SK-N-SH (cell line): Measurements from ENCODE around the gene NT5DC2. TPM values are rescaled to one million over a fixed set of nuclear protein-coding genes. Genes with fewer than 3 reads are reported as not detected.

Experiments
- CTCF ChIA-PET: fragments of 300-600, 350-600 bp; formaldehyde crosslinking; extraction: SDS; loops from one replicate; lab custom pipeline; 2021; lab: Yijun Ruan, JAX
- POLR2A ChIA-PET: fragments of 350-600 bp; sonication (Branson Sonifier 250); formaldehyde crosslinking; extraction: SDS; loops from one replicate; lab custom pipeline; 2020; ENCODE audit warnings: antibody characterized with exemption, inconsistent platforms; lab: Yijun Ruan, JAX
- DNase-seq: peaks from one replicate; pipeline ENCODE4 v3.0.0; 2012
- H2AFZ ChIP-seq: fragments of 200-600 bp; sonication (generic); 2 replicates; pipeline ENCODE4 v1.8.1; 2016; ENCODE audit warnings: antibody characterized with exemption, mild to moderate bottlenecking, low read depth
- H3F3A ChIP-seq: fragments of 200-600 bp; sonication (generic); replicated peaks from 2 replicates; pipeline ENCODE3; 2016; ENCODE audit warnings: antibody characterized with exemption, mild to moderate bottlenecking; ENCODE audit not compliant: insufficient read depth
- H3K27ac ChIP-seq, 2 experiments: fragments of 200-500 bp in 1 of 2; fragments of 200-600 bp in 1 of 2; sonication (Bioruptor generic) in 1 of 2; sonication (generic), shearing (Covaris generic) in 1 of 2; 2 replicates each; pipeline versions ENCODE4 v1.5.1 to v1.6.1; 2014 to 2016; ENCODE audit warnings: low read depth in 2 of 2, inconsistent platforms in 1 of 2, low read length in 1 of 2, mild to moderate bottlenecking in 1 of 2, mixed read lengths in 1 of 2
- H3K27me3 ChIP-seq: fragments of 200-600 bp; sonication (generic), shearing (Covaris generic); 2 replicates; pipeline ENCODE4 v1.6.1; 2016; ENCODE audit warnings: mixed run types; ENCODE audit not compliant: insufficient read depth
- H3K36me3 ChIP-seq, 2 experiments: fragments of 200-500 bp in 1 of 2; fragments of 200-600 bp in 1 of 2; sonication (Bioruptor generic) in 1 of 2; sonication (generic) in 1 of 2; replicated peaks in 1 of 2; 2 replicates each; pipeline versions ENCODE3 to v1.5.1; 2014 to 2016; ENCODE audit warnings: low read length in 1 of 2, mild to moderate bottlenecking in 1 of 2; ENCODE audit not compliant: insufficient read depth in 2 of 2, control insufficient read depth in 1 of 2
- H3K4me1 ChIP-seq, 2 experiments: fragments of 200-500 bp in 1 of 2; fragments of 200-600 bp in 1 of 2; sonication (Bioruptor generic) in 1 of 2; sonication (generic), shearing (Covaris generic) in 1 of 2; 2 replicates each; pipeline versions ENCODE4 v1.5.1 to v1.6.1; 2014 to 2016; ENCODE audit warnings: low read depth in 1 of 2, low read length in 1 of 2, mixed run types in 1 of 2; ENCODE audit not compliant: insufficient read depth in 2 of 2, control insufficient read depth in 1 of 2
- H3K4me2 ChIP-seq: fragments of 200-600 bp; sonication (generic), shearing (Covaris generic); 2 replicates; pipeline ENCODE4 v1.6.1; 2017; ENCODE audit warnings: mixed run types
- H3K4me3 ChIP-seq, 2 experiments: fragments of 200-500 bp in 1 of 2; fragments of 200-600 bp in 1 of 2; sonication (Bioruptor generic) in 1 of 2; sonication (generic), shearing (Covaris generic) in 1 of 2; 2 replicates each; pipeline versions ENCODE4 v1.5.1 to v1.8.1; 2014 to 2016; ENCODE audit warnings: low read depth in 2 of 2, inconsistent platforms in 1 of 2, low read length in 1 of 2, mild to moderate bottlenecking in 1 of 2, mixed read lengths in 1 of 2, moderate library complexity in 1 of 2
- H3K79me2 ChIP-seq: fragments of 200-600 bp; sonication (generic); 2 replicates; pipeline ENCODE4 v1.8.1; 2017; ENCODE audit warnings: mild to moderate bottlenecking; ENCODE audit not compliant: insufficient read depth
- H3K9ac ChIP-seq: fragments of 200-600 bp; sonication (generic); 2 replicates; pipeline ENCODE4 v1.6.1; 2017; ENCODE audit warnings: mixed run types
- H3K9me2 ChIP-seq: fragments of 200-600 bp; sonication (generic); 2 replicates; pipeline ENCODE4 v1.6.1; 2017; ENCODE audit warnings: mixed run types
- H3K9me3 ChIP-seq: fragments of 200-600 bp; sonication (generic); 2 replicates; pipeline ENCODE4 v1.6.1; 2017; ENCODE audit warnings: mixed run types, mild to moderate bottlenecking, moderate library complexity
- H4K20me1 ChIP-seq: fragments of 200-600 bp; sonication (generic); 2 replicates; pipeline ENCODE4 v1.6.1; 2017; ENCODE audit warnings: mild to moderate bottlenecking, mixed run types; ENCODE audit not compliant: insufficient read depth
- CHD2 ChIP-seq: fragments of 150-350 bp; IDR thresholded peaks from 2 replicates; pipeline ENCODE4 v1.6.1; 2018; ENCODE audit warnings: low read length; ENCODE audit not compliant: partially characterized antibody
- ELF1 ChIP-seq: IDR thresholded peaks from 2 replicates; pipeline ENCODE4 v1.4.0; 2012
- MXI1 ChIP-seq: IDR thresholded peaks from 2 replicates; pipeline ENCODE4 v1.6.1; 2012; ENCODE audit warnings: mild to moderate bottlenecking, low read depth, low read length, improper control_type of control experiment
- NFIC ChIP-seq: IDR thresholded peaks from 2 replicates; pipeline ENCODE4 v1.4.0; 2012; ENCODE audit warnings: borderline replicate concordance
- NRF1 ChIP-seq: IDR thresholded peaks from 2 replicates; pipeline ENCODE4 v1.6.1; 2012; ENCODE audit warnings: low read depth, mild to moderate bottlenecking, low read length
- PBX3 ChIP-seq: IDR thresholded peaks from 2 replicates; pipeline ENCODE4; 2012
- POLR2AphosphoS5 ChIP-seq: IDR thresholded peaks from 2 replicates; pipeline ENCODE4 v1.6.1; 2012; ENCODE audit warnings: low read depth, low read length
- RAD21 ChIP-seq: IDR thresholded peaks from 2 replicates; pipeline ENCODE4 v1.6.1; 2012; ENCODE audit warnings: mild to moderate bottlenecking, low read length
- RCOR1 ChIP-seq: fragments of 150-350 bp; IDR thresholded peaks from 2 replicates; pipeline ENCODE4 v1.6.1; 2017; ENCODE audit warnings: antibody characterized with exemption, low read length
- REST ChIP-seq: IDR thresholded peaks from 2 replicates; pipeline ENCODE4 v1.6.1; 2012; ENCODE audit warnings: mild to moderate bottlenecking, low read depth, low read length, moderate library complexity
- RFX5 ChIP-seq: IDR thresholded peaks from 2 replicates; pipeline ENCODE4 v1.6.1; 2012; ENCODE audit warnings: mild to moderate bottlenecking, improper control_type of control experiment, low read length
- RXRA ChIP-seq: IDR thresholded peaks from 2 replicates; pipeline ENCODE4 v1.4.0; 2012; ENCODE audit warnings: low read depth, mild to moderate bottlenecking, borderline replicate concordance
- TAF1 ChIP-seq: IDR thresholded peaks from 2 replicates; pipeline ENCODE4 v1.6.1; 2012; ENCODE audit warnings: low read depth, mild to moderate bottlenecking, low read length, moderate library complexity, borderline replicate concordance
- TEAD4 ChIP-seq: IDR thresholded peaks from 2 replicates; pipeline ENCODE4 v1.4.0; 2012; ENCODE audit warnings: mild to moderate bottlenecking, borderline replicate concordance; ENCODE audit not compliant: insufficient read depth
- YY1 ChIP-seq: IDR thresholded peaks from 2 replicates; pipeline ENCODE4 v1.4.0; 2012; ENCODE audit warnings: low read depth, mild to moderate bottlenecking
- ZBTB33 ChIP-seq: IDR thresholded peaks from 2 replicates; pipeline ENCODE4 v1.4.0; 2012; ENCODE audit warnings: low read depth, borderline replicate concordance
- WGBS: methylation state at CpG from one replicate; pipeline ENCODE4 v1.1.6; 2017; ENCODE audit warnings: low lambda C conversion rate; 5-methylcytosine and 5-hydroxymethylcytosine counted together
- polyA plus RNA-seq, 3 experiments: library from polyadenylated mRNA; depleted of rRNA; stranded (reverse); fragments of >200 nt; gene quantifications; 2 replicates each; pipeline ENCODE4 v1.2.3, GENCODE V29; 2012
- TF ChIP-seq, protein P1 (sequence below): fragments of 200-600 bp; sonication (generic); IDR thresholded peaks from 2 replicates; pipeline ENCODE4 v1.6.1; 2017; ENCODE audit warnings: antibody characterized with exemption, mild to moderate bottlenecking, moderate library complexity
- TF ChIP-seq, protein P2 (sequence below): fragments of 150-350 bp; IDR thresholded peaks from 2 replicates; pipeline ENCODE4 v1.6.1; 2017; ENCODE audit warnings: antibody characterized with exemption, low read length, low read depth, borderline replicate concordance
- TF ChIP-seq, protein P3 (sequence below): fragments of 150-350 bp; IDR thresholded peaks from 2 replicates; pipeline ENCODE4 v1.6.1; 2016; ENCODE audit warnings: mild to moderate bottlenecking, low read depth, low read length

Gene NT5DC2
- polyA plus RNA-seq, 1 of the 3 experiments (the other 2 are of a cell fraction): 113 TPM

- Histone ChIP-seq H3K79me2 (no peaks in the 10 kb centered on the region), H3K27ac (no peak overlapping the region), H3K9me2 (no peaks in the 10 kb centered on the region), H3K9me3 (no peaks in the 10 kb centered on the region), H4K20me1 (no peaks in the 10 kb centered on the region), H3K4me3 (no peak overlapping the region), H3K4me2 (no peak overlapping the region), H3K9ac (no peak overlapping the region), H3F3A (no peaks in the 10 kb centered on the region), H3K27me3 (no peaks in the 10 kb centered on the region), H2AFZ (no peak overlapping the region), H3K36me3 (peaks cover 14 to 61% of the 10 kb centered on the region in 2 experiments), H3K4me1 (peaks cover 3 to 13% of the 10 kb centered on the region in 2 experiments; a peak in 2 of 4 replicates)
- POLR2A ChIA-PET: interaction anchor here (1.0 to 2.3 kb wide), 2 partner anchors 9 to 38 kb away, joined by 5 to 8 read pairs; no protein-coding TSS in a partner anchor
- 80% methylated on average over 2 of the region's 3 CpGs for WGBS
- CTCF ChIA-PET: interaction anchor here (4.6 kb wide), 1 partner anchor 17 kb away, joined by 24 read pairs; no protein-coding TSS in a partner anchor
- no peak for DNase-seq
- TF ChIP-seq TAF1 (no peak), YY1 (no peak), MXI1 (no peak), REST (no peak), NFIC (no peak), PBX3 (no peak), CHD2 (no peak), POLR2AphosphoS5 (no peak), RFX5 (no peak), TEAD4 (no peak), RXRA (no peak), RCOR1 (no peak), ELF1 (no peak), RAD21 (no peak), NRF1 (no peak), ZBTB33 (no peak)
- TF ChIP-seq, protein P1, sequence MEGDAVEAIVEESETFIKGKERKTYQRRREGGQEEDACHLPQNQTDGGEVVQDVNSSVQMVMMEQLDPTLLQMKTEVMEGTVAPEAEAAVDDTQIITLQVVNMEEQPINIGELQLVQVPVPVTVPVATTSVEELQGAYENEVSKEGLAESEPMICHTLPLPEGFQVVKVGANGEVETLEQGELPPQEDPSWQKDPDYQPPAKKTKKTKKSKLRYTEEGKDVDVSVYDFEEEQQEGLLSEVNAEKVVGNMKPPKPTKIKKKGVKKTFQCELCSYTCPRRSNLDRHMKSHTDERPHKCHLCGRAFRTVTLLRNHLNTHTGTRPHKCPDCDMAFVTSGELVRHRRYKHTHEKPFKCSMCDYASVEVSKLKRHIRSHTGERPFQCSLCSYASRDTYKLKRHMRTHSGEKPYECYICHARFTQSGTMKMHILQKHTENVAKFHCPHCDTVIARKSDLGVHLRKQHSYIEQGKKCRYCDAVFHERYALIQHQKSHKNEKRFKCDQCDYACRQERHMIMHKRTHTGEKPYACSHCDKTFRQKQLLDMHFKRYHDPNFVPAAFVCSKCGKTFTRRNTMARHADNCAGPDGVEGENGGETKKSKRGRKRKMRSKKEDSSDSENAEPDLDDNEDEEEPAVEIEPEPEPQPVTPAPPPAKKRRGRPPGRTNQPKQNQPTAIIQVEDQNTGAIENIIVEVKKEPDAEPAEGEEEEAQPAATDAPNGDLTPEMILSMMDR: no peak
- TF ChIP-seq, protein P2, sequence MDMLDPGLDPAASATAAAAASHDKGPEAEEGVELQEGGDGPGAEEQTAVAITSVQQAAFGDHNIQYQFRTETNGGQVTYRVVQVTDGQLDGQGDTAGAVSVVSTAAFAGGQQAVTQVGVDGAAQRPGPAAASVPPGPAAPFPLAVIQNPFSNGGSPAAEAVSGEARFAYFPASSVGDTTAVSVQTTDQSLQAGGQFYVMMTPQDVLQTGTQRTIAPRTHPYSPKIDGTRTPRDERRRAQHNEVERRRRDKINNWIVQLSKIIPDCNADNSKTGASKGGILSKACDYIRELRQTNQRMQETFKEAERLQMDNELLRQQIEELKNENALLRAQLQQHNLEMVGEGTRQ: no peak
- TF ChIP-seq, protein P3, sequence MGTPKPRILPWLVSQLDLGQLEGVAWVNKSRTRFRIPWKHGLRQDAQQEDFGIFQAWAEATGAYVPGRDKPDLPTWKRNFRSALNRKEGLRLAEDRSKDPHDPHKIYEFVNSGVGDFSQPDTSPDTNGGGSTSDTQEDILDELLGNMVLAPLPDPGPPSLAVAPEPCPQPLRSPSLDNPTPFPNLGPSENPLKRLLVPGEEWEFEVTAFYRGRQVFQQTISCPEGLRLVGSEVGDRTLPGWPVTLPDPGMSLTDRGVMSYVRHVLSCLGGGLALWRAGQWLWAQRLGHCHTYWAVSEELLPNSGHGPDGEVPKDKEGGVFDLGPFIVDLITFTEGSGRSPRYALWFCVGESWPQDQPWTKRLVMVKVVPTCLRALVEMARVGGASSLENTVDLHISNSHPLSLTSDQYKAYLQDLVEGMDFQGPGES: no peak
These were observed 44.9 kb downstream of the NT5DC2 start for GRCh38 chr3:52488746-52489145.
